22Rv1 (cell line): ENCODE measurements around the gene CCL19.

Experiments
- ZFX ChIP-seq: fragments of 450-650 bp; IDR thresholded peaks from 2 replicates; pipeline ENCODE4 v1.6.1; 2017; ENCODE audit warnings: antibody characterized with exemption, borderline replicate concordance
- TF ChIP-seq, protein P1 (sequence below): fragments of 450-650 bp; IDR thresholded peaks from 2 replicates; pipeline ENCODE4 v1.5.1; 2017; ENCODE audit warnings: mild to moderate bottlenecking

DNA sequence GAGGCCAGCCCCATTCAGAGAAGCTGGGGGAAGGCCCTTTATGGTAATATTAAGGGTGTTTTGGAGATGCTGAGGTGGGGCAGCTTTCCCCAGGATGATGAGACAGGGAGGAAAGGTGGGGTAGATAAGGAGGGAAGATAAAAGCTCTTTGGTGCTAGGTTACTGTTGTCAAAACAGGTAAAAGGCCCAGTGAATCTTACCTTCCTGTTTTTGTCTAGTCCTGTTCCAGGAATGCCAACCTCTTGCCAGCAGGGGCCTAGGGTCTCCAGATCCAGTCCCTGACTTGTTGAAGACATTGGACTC, 27.8 kb downstream of the CCL19 start:
- TF ChIP-seq, protein P1, sequence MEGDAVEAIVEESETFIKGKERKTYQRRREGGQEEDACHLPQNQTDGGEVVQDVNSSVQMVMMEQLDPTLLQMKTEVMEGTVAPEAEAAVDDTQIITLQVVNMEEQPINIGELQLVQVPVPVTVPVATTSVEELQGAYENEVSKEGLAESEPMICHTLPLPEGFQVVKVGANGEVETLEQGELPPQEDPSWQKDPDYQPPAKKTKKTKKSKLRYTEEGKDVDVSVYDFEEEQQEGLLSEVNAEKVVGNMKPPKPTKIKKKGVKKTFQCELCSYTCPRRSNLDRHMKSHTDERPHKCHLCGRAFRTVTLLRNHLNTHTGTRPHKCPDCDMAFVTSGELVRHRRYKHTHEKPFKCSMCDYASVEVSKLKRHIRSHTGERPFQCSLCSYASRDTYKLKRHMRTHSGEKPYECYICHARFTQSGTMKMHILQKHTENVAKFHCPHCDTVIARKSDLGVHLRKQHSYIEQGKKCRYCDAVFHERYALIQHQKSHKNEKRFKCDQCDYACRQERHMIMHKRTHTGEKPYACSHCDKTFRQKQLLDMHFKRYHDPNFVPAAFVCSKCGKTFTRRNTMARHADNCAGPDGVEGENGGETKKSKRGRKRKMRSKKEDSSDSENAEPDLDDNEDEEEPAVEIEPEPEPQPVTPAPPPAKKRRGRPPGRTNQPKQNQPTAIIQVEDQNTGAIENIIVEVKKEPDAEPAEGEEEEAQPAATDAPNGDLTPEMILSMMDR, result no peak
- TF ChIP-seq ZFX, result no peak
